ENCODE data around the gene PTK7.

DNA sequence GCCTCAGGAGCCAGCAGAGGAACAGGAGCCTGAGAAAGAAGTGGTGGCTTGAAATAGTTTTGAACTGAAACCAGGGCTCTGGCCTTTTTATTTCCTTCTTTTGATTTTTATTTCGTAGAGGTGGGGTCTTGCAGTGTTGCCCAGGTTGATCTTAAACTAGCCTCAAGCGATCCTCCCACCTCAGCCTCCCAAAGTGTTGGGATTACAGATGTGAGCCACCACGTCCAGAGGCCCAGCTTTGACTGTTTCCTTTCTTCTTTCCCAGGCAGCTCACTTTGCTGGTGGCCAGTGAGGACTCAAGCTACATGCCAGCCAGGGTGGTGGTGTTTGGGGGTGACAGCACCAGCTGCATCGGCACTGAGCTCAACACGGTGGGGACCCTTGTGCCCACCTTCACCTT lies 126.3 kb downstream of the PTK7 start:
- TF ChIP-seq, protein P1, sequence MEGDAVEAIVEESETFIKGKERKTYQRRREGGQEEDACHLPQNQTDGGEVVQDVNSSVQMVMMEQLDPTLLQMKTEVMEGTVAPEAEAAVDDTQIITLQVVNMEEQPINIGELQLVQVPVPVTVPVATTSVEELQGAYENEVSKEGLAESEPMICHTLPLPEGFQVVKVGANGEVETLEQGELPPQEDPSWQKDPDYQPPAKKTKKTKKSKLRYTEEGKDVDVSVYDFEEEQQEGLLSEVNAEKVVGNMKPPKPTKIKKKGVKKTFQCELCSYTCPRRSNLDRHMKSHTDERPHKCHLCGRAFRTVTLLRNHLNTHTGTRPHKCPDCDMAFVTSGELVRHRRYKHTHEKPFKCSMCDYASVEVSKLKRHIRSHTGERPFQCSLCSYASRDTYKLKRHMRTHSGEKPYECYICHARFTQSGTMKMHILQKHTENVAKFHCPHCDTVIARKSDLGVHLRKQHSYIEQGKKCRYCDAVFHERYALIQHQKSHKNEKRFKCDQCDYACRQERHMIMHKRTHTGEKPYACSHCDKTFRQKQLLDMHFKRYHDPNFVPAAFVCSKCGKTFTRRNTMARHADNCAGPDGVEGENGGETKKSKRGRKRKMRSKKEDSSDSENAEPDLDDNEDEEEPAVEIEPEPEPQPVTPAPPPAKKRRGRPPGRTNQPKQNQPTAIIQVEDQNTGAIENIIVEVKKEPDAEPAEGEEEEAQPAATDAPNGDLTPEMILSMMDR (IDR thresholded peaks at IDR 0.05): no peak
- no peak for TF ChIP-seq POLR2A (IDR thresholded peaks at IDR 0.05)

Measured in Peyer's patch (tissue), 4 donors.